ENCODE data around the gene MROH2A.
A peak's percentile ranks its signal among the peaks of the same experiment; 100 is the strongest.

Gene MROH2A

DNA sequence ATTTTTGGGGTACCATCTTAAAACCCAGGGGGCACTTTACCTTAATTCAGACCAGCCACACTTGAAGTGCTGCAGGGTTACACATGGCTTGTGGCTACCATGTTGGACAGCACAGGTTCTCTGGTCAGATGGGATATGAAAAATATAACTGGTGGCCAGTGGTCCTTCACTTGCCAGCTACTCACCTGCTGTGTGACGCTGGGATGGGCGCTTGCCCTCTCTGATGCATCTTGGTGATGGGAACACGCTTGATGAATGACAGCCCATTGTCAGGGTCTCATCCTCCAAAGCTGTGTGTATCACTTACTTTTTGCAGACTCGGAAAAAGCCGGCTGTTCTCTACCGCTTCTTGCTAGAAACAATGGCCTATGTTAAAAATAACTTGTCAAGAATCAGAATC is 53.7 kb downstream of the MROH2A start:
- H3K4me3 ChIP-seq: no peak overlapping the region
- H3K27ac ChIP-seq: no peak overlapping the region

DNA sequence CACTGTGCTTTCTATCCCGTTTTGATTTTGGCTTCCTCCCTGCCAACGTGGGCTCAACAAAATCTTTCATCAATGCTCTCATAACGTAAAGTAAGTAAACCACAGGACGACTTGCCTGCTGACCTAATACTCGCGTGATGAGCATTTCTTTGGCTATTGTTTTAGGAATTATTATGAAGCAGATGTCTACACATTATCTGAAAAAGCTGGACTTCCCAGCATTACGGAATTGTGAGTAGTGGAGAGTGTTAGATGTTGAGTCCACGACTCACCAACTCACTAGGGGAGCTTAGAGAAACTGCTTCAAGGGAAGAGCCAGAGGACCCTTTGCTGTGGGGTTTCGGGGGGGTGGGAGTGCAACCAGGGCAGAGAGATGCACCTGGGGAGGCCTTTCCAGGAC is 54.3 kb downstream of the MROH2A start:
- Histone ChIP-seq H3K27ac (no peak overlapping the region), H3K4me3 (no peak overlapping the region)

DNA sequence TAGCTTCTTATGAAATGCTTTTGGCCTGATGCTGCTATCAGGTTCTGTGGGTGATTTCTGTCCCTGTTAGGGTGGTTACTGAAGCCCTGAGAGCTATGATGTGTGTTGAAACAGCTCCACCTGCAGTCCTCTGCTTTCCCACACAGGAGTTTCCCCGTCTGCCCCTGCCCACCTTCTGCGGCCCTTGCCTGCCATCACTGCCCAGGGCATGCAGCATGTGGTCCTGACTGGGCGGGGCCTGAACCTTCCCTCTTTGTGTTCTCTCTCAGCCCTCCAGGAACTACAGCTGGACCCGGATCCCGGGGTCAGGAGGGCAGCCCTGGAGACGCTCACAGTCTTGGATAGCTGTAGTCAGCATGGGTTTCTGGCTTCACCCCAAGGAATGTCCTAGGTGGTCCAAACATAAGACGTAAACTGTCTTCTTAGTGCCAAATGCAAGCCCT is 54.8 kb downstream of the MROH2A start:
- H3K27ac ChIP-seq: no peak overlapping the region
- H3K4me3 ChIP-seq: no peak overlapping the region

DNA sequence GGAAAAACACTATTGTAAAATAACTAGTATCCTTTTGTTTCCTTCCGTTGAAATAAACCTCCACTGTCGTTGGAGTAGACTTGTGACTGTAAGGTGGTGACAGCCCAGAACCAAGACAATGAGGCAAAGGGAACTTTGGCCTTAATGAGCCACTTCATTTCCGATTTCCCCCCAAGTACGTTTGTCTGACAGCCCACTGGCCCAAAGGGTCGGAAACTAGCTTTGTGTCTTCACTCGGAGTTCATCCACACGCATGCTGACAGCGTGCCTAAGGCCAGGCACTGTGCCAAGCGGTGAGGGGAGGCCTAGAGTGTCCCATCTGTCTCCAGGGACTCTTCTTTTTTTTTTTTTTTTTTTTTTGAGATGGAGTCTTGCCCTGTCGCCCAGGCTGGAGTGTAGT is 55.2 kb downstream of the MROH2A start:
- no peak overlapping the region for H3K27ac ChIP-seq
- H3K4me3 ChIP-seq: no peak overlapping the region

DNA sequence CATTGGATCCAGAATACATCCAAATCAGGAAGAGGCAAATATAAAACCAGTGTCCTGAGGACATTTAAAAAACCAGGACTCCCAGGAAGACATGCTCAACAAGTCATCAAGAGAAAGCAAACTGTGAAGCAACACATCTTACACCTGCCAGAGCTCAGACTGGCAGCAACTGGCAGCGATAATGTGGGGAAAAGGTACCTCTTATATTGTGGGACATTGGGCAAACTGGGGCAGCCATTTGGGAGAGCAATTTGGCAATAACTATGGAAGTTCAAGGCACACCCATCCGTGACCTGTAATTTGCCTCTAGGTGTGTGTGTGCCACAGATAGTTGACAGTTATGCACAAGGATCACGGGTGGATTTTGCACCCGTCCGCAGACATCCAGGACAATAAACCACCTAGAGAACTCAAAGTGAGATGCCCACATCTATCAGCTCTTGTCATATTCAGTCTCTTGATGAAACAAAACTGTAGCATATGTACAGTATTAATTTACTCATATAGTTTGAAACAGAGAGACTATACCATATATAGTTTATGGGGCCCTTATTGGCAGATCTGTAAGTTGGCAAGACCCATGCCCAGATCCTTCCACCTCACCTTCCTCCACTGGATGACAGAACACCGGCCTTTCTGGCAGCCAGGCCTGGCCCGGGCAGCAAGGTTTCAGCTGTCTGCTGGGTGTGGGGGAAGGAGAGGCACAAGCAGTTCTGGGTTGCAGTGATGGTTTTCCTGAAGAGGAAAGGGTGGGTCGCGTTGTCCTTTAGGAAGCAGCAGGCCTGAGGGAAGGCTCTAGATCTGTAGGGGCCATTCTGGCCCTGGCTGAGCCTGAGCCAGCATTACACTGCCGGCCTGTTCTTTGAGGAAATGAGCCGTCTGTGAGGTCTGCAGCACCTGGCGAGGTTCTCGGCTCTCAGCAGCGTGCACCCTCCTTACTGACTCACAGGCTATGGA is 57.4 kb downstream of the MROH2A start:
- Histone ChIP-seq H3K4me3 (no peak overlapping the region), H3K27ac (no peak overlapping the region)

DNA sequence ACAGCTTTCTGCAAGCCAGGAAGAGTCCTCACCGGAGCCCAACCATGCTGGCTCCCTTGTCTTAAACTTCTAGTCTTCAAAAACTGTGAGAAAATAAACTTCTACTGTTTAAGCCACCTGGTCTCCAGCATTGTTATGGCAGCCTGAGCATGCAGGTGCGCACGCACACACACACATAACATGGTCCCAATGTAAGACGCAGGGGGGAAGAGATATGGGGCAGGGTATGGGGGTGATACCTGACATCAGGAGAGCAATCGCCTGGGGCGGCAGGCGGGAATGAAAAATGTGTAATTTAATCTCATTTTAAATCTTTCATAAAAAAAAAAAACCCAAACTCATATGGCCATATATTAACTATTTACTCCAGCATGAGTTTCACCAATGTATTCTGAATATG is 58.2 kb downstream of the MROH2A start:
- Histone ChIP-seq H3K27ac (no peak overlapping the region), H3K4me3 (no peak overlapping the region)

DNA sequence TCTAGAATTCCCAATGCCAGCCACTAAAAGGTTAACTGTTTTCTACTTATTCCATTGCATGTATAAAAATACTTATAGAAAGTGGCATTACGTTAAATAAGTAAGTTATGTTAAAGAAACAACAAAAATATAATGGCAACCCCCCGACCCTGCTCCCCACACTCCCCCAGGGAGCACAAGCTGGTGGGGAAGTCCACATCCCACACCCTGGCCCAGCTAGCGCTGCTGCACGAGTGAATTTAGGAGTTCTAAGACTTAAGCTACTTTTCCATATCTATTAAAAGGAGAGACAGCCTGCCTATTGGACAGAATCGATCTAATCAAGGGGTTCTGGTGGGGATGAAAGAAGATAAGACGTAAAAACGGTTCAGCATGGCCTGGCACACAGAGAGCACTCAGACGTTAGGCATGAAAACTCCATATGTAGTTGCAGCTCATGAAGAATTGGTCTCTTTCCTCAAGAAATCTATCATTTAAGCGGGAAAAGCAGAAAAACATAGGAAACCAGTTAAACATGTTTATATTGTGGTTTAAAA is 59.6 kb downstream of the MROH2A start:
- H3K4me3 ChIP-seq: no peak overlapping the region
- no peak overlapping the region for H3K27ac ChIP-seq

DNA sequence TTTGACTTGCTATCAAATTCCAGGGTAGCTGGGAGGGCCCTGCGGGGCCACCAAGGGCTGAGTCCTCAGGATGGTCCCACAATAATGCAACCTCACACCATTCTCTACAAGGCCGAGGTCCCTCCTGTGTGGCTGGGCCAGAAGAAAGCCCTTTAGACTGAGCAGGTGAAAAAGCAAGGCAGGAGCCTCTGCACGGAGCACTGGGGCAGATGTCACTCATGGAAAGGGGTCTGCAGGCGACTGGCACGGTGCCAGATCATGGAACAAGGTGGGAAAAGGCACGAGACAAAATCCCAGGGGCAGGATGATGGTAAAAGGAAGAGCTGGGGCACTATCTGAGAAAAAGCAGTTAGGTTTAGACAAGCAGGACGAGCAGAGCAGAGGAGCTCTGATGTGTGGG is 60.1 kb downstream of the MROH2A start:
- H3K4me3 ChIP-seq: no peak overlapping the region
- no peak overlapping the region for H3K27ac ChIP-seq

DNA sequence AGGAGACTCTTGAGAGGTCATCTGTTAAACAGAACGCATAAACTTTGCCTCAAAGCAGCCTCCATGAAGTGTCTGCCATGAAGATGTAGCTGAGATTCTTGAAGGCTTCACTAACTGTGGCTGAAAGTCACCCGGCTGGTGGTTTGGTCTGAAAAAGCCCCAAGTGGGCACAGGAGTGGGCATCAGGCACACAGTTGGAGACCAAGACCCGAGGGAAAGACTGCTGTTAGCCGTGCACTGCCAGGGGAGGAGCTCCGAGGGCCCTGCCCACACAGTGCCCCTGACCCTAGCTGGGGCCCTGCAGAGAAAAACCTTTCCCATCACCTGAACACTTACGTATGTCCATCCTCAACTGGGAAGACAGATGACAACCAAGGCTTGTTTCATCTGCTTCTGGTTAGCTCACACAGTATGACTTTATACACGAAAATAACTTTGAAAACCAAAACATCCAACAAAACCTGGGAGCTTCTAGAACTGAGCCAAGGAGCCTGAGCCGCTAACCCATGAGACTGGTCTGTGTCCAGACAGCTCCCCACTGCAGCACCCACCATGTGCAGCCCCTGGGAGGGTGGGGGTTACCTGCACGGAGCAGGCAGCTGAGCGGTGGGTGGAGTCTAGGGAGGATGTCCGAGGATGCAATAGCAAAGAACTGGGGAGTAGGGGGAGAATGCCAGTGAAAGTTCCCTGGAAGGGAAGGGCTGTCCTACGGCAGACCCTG is 60.8 kb downstream of the MROH2A start:
- Histone ChIP-seq H3K27ac (peak overlapping the region in 1 of 21 experiments; percentile 23), H3K4me3 (no peak overlapping the region)

DNA sequence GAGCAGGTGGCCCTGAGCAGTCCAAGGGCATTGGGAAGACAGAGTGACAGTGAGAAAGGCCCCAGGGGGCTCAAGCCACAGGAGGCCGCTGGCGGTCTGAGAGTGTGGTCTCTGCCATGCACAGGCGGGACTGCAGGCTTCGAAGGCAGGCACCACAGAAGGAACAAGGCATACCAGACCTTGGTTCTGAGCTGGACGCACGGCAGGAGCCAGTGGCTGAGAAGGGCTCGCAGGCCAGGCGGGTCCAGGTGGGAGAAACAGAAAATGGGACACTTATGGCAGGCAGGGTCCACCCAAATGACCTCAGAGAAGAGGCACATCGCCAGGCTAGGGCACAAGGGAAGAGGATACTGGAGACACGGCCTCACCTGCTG is 61.3 kb downstream of the MROH2A start:
- no peak overlapping the region for H3K27ac ChIP-seq
- H3K4me3 ChIP-seq: no peak overlapping the region

DNA sequence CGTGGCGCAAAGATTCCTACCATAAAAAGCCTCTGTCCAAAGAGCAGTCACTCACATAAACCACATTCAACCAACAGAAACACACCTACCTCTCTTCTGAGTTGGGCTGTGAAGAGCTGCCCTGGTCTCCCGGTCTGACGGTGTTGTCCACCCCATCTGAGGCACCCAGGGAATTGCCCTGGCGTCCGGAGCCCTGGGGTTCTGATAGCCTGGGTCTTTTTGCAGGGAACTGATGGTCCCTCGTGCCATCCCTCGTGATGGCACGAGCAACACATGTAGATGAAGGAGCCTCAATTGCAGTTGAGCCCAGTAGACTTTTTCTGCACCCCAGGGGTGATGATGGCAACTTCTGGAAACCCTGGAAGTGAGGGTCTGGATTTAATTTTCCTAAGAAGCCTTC is 62.4 kb downstream of the MROH2A start:
- Histone ChIP-seq H3K4me3 (no peak overlapping the region), H3K27ac (no peak overlapping the region)

DNA sequence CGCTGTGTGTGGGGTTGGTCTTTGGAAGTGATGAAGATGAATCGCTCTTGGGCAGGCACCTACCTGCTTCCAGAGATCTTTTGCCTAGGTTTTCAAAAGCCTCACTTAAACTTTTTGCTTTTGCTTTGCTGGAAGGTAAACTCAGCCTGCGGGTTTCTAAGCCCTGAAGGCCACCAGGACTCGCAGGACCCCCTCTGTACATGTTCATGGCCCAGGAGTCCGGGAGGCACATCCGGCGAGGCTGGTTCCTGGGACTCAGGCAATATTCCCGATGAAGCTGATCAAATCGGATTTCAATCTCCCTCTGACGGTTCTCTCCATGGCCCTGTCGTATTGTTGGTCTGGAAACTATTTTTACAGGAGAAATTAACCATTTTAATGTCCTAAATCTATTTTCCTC is 63.1 kb downstream of the MROH2A start:
- no peak overlapping the region for H3K27ac ChIP-seq
- no peak overlapping the region for H3K4me3 ChIP-seq

DNA sequence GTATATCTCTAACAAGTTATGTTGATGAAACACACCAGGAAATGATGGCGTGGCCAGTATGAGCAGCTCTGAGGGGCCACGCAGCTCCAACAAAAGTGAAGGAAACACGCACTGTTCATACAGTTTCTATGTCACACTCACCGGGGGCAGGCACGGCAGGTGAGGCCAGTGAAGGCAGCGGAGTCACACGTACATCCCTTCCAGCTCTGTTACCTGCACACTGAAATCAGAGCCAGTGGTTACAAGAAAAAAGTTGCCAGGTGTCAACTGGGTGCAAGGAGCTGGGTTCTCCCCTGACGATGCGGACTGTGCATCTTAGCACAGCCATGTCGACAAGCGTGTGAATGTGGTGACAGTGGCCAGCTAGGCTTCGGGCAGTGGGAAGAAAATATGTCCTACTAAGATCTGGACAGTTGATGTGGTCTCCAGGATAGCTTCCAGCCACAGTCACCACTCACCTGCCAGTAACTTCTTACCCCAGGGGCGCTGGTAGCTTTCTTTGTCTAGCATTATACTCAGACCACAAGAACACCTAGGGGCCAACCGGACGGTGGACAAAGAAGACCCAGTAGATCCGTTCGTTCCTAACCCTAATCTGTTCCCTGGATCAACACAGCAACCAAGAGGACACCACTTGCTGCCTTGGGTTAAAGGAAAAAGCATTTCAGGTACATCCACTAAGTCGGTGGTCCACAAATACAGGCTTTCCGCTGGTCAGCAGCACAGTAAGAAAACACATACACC is 66.1 kb downstream of the MROH2A start:
- no peak overlapping the region for H3K27ac ChIP-seq
- no peak overlapping the region for H3K4me3 ChIP-seq

DNA sequence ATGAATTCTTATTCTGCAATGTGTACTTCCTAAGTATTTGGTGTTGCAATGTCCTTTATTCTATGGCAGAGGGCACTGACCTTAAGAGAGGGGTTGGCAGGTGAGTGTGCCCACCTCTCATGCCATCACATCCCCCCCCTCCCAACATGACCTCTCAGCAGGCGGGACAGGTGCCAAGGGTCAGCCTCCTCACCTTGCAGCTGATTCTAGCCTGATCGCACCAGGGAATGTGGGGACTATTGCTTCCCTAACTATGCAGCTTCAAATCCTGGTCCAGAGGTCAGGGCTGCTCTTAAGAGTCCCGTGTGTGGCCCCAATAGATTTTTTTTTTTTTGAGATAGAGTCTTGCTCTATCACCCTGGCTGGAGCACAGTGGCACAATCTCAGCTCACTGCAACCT is 66.7 kb downstream of the MROH2A start:
- Histone ChIP-seq H3K4me3 (no peak overlapping the region), H3K27ac (no peak overlapping the region)

DNA sequence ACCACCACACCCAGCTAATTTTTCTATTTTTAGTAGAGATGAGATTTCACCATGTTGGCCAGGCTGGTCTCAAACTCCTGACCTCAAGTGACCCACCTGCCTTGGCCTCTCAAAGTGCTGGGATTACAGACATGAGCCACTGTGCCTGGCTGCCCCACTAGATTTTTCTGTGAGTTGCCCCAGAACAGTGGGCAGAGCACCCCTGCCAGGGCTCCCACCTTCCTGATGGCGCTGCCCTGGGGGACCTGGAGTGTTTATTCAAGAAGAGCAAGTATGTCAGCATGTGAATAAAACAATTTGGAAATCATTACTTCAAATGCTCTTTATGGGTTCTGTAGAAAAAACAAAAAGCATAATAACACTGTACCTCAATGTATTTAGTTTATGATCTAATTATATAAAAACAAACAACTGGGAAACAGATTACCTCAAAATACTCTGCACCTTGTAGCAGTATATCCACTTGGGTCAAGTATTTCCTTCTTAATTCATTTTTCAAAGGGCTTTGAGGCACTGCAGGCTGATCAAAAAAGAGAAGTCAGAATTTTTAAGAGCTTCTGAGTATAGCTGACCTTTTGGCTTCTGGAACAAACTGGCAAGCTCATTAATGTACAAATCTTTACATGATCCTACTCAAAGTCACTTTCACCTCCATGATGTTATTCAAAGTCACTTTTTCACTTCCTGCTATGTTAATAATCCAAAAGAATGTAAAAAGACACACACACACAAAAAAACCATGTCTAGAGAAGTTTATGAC is 67.4 kb downstream of the MROH2A start:
- no peak overlapping the region for H3K27ac ChIP-seq
- no peak overlapping the region for H3K4me3 ChIP-seq

DNA sequence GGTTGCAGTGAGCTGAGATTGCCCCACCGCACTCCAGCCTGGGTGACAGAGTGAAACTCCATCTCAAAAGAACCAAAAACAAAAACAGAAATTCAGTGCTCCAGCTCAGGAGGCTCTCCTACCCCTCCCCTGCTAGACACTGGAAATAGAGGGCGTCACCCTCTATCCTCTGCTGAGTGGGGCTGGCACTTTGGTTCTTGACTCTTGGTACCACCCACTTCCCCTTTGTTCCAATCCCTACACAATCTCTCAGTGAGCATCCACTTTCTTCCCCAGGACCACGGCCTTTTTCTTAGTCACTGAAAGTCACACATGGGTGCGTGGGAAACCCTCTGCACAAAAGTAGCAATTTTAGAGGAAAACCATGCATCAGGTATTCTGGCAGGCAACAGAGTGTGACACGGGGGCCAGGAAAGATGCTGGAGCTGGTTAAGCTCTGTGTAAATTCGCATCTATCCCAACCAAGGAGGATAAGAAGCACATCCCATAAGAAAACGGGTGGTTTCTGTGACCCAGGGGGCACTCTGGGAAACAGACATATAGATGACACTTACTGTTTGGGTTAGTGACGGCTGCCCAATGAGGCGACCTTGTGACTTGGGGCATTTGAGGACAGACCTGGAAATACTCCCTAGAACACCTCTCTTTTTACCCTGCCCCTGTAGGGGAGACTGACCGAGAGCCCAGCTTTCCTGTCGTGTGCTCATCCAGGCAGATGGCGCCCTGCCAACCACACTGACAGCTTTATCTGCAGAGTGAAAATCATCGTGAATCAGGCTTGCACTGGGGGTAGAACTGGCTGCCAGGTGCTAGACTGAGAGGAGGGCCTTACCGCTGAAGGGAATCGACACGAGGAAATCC is 68.5 kb downstream of the MROH2A start:
- Histone ChIP-seq H3K4me3 (no peak overlapping the region), H3K27ac (no peak overlapping the region)

DNA sequence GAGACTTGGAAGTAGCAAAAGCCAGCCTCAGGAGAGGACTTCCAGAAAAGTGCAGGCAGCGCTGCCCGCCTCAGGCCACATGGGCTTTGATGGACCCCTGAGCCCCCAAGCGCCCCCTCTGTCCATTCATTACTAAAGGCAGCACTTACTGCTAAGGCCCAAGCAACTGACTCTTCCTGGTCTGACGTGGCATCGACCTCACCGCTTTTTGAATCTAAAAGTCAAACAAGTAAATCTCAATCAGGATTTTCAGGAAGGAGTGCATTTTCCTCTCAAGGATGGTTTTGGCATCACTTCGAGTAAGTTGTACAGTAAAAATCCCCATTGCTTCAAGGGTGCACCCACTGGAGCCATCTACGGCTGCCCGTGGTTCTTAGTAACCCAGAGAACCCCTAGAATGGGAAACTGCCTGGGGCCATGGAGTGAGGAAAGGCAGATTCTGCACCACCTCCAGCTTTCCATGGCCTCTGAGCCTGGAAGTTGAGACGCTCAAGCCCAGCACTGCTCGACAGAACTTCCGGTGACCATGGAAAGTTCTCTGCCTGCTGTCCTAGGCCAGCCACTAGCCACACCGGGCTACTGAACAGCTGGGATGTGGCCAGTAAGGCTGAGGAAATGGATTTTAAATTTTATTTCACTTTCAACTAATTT is 69.2 kb downstream of the MROH2A start:
- Histone ChIP-seq H3K27ac (no peak overlapping the region), H3K4me3 (no peak overlapping the region)

DNA sequence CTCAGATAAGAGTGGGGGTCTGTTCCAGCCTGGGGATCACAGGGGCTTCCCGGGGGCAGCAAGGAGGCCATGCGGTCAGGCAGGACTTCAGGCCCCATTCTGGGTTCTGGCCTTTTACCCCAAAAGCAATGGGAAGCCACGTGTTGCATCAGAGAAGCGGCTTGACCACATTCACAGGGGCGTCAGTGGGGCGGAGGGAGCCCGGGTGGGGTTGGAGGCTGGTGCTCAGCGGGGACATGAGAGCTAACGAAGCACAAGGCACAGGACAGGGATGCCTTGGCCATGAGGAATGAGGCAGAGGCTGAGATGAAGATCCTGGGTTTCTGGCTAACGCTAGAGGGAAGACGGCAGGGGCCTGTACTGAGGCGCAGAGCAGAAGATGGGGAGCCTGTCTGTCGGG is 70.1 kb downstream of the MROH2A start:
- Histone ChIP-seq H3K4me3 (no peak overlapping the region), H3K27ac (no peak overlapping the region)

All from skin epidermis (tissue), 12 donors.